Progenitor cell of endocrine pancreas (in vitro differentiated cells): Measurements from ENCODE around the gene FEZ2. TPM values are rescaled to one million over a fixed set of nuclear protein-coding genes. Genes with fewer than 3 reads are reported as not detected.

Experiments used
- DNase-seq: peaks from one replicate; pipeline ENCODE4 v3.0.0; 2021; ENCODE audit warnings: low spot score; ENCODE audit not compliant: unreplicated experiment
- H3K27ac Mint-ChIP-seq: 2 replicates; pipeline ENCODE4 v1.8.0; 2021; ENCODE audit warnings: mild to moderate bottlenecking, moderate library complexity, mixed read lengths
- H3K27me3 Mint-ChIP-seq: 2 replicates; pipeline ENCODE4 v1.8.0; 2021; ENCODE audit warnings: mixed read lengths
- H3K36me3 Mint-ChIP-seq: 2 replicates; pipeline ENCODE4 v1.8.0; 2022; ENCODE audit warnings: mixed read lengths; ENCODE audit not compliant: insufficient read depth
- H3K4me1 Mint-ChIP-seq: 2 replicates; pipeline ENCODE4 v1.8.0; 2021; ENCODE audit warnings: low read depth, mixed read lengths
- H3K4me3 Mint-ChIP-seq: 2 replicates; pipeline ENCODE4 v1.8.0; 2021; ENCODE audit warnings: low read depth, mild to moderate bottlenecking, moderate library complexity, mixed read lengths
- H3K9me3 Mint-ChIP-seq: 2 replicates; pipeline ENCODE4 v1.8.0; 2021; ENCODE audit warnings: low read depth, mixed read lengths
- total RNA-seq: library from RNA; stranded (reverse); gene quantifications from 2 replicates; pipeline ENCODE4 v1.2.1, GENCODE V29; 2021
- TF ChIP-seq, protein P1 (sequence below): fragments of 200-600 bp; sonication (generic); IDR thresholded peaks from one replicate; pipeline ENCODE4 v1.5.0; 2021; ENCODE audit warnings: antibody characterized with exemption, mild to moderate bottlenecking; ENCODE audit not compliant: unreplicated experiment

Gene FEZ2
- total RNA-seq, 1 donor from 2014 or later, result 28.7 TPM

DNA sequence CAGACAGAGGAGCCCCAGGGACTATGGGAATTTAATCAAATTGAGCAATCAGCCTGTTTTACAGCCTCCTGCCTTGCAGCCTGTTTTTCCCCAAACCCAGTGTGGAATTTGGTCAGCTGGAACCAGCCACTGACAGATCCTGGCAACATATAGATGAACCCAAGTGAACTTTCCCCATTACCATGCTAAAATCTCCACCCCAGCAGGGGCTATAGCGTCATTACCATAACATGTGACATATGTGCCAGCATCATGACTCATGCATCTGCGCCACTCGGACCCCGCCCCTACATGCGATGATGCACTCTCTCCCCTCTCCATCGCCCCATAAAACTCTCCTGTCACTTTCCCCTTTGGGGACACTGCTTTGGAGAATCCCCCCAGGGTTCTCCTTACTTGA is 17.3 kb upstream of the FEZ2 start:
- no peaks in the 10 kb centered on the region for H3K27me3 Mint-ChIP-seq
- no peak overlapping the region for H3K27ac Mint-ChIP-seq
- no peaks in the 10 kb centered on the region for H3K36me3 Mint-ChIP-seq
- TF ChIP-seq, protein P1, sequence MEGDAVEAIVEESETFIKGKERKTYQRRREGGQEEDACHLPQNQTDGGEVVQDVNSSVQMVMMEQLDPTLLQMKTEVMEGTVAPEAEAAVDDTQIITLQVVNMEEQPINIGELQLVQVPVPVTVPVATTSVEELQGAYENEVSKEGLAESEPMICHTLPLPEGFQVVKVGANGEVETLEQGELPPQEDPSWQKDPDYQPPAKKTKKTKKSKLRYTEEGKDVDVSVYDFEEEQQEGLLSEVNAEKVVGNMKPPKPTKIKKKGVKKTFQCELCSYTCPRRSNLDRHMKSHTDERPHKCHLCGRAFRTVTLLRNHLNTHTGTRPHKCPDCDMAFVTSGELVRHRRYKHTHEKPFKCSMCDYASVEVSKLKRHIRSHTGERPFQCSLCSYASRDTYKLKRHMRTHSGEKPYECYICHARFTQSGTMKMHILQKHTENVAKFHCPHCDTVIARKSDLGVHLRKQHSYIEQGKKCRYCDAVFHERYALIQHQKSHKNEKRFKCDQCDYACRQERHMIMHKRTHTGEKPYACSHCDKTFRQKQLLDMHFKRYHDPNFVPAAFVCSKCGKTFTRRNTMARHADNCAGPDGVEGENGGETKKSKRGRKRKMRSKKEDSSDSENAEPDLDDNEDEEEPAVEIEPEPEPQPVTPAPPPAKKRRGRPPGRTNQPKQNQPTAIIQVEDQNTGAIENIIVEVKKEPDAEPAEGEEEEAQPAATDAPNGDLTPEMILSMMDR, result no peak
- DNase-seq, result no peak
- no peak overlapping the region for H3K4me3 Mint-ChIP-seq
- peaks cover 9% of the 10 kb centered on the region for H3K4me1 Mint-ChIP-seq
- H3K9me3 Mint-ChIP-seq, result no peaks in the 10 kb centered on the region

DNA sequence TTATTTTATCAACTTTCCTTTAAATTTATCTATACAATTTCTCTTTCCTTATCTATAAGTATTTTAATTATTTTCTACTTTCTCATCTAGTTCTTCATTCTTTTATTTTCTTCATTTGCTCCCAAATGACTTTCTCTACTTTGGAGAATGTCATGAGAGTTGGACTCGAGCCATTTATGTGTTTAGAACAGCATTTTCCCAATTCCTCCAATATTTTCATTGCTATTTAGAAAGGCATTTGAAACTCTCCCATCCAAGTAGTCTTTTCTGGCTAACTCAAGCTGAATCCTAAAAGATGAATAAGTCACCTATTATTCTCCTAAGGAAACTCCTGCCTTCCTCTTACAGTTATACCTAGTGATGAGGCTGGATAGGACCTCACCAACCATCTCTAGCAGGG is 15.8 kb upstream of the FEZ2 start:
- H3K36me3 Mint-ChIP-seq, result no peaks in the 10 kb centered on the region
- peaks cover 9% of the 10 kb centered on the region for H3K4me1 Mint-ChIP-seq
- no peak for DNase-seq
- H3K4me3 Mint-ChIP-seq, result no peak overlapping the region
- no peaks in the 10 kb centered on the region for H3K27me3 Mint-ChIP-seq
- H3K27ac Mint-ChIP-seq, result no peak overlapping the region
- no peaks in the 10 kb centered on the region for H3K9me3 Mint-ChIP-seq
- TF ChIP-seq, protein P1, result no peak

DNA sequence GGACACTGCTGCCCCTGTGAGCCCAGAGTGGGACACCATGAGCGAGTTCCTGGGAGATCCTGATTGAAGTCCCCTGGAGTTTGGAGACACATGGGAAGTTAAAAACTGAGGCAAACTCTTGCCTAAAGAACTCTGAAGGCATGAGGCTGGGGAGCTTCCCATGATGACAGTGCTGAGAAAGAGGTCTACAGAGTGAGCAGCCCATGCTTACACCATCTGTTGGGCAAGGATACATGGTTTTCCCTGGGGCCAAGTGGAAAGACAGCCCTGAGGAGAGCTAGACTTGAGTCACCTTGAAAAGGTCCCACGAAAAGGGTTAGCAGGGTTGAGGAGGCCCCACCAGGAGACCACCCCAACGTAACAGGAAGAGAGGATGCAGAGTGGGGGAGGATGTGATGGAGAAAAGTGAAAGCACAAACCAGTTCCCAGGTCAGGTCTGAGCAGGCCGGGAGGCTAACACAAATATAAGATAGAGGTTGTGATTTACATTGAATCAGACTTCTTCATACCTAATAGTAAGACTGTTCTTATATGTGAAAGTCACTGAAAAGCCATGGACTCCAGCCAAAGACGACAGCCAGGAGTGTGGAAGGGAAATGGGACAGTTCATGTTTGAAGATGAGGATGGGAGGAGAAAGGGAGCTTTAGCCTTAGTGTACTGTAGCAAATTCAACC is 13.5 kb upstream of the FEZ2 start:
- Mint-ChIP-seq H3K27ac (no peak overlapping the region), H3K4me1 (peaks cover 2% of the 10 kb centered on the region), H3K36me3 (no peaks in the 10 kb centered on the region), H3K9me3 (no peaks in the 10 kb centered on the region), H3K27me3 (no peaks in the 10 kb centered on the region), H3K4me3 (no peak overlapping the region)
- TF ChIP-seq, protein P1, result no peak
- no peak for DNase-seq

DNA sequence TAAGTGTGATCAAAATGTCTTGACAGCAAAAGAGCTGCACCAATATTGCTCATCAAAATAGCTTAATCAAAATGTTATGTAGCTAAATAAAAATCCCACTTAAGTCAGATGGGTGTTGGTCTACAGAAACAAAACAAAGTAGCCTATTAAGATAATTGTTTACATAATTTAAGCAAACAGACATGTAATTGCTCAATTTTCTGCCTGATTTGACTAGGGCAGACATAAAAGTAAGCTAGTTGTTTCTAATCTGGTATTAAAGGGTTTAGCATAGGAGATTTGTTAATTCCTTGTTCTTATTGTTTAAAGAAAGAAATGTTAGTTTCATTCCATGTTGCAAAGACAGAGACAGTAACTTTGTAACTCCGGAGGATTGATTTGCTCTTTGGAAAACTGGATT is 11.5 kb upstream of the FEZ2 start:
- no peak for DNase-seq
- Mint-ChIP-seq H3K27me3 (no peaks in the 10 kb centered on the region), H3K36me3 (no peaks in the 10 kb centered on the region), H3K27ac (no peak overlapping the region), H3K4me1 (no peaks in the 10 kb centered on the region), H3K4me3 (no peak overlapping the region), H3K9me3 (no peaks in the 10 kb centered on the region)
- TF ChIP-seq, protein P1, result no peak

DNA sequence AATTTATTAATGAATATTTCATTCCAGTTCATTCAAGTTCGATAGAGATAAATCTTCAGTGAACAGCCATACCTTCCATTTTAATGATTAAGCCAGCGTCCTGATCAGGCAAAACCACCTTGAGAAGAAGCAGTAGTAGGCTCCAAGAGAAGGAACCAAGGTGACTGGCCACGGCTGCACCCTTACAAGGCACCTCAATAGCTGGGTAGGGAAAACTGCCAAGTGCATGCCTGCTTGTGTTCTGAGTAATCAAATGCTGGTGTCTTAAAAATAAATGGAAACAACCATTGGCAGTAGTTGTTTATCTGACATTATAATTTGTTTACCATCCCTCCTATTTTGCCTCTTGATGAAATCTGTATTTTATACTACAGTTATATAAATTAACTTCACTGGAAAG is 10.0 kb upstream of the FEZ2 start:
- Mint-ChIP-seq H3K27me3 (no peaks in the 10 kb centered on the region), H3K4me1 (peaks cover 2% of the 10 kb centered on the region), H3K27ac (no peak overlapping the region), H3K4me3 (no peak overlapping the region), H3K36me3 (no peaks in the 10 kb centered on the region), H3K9me3 (no peaks in the 10 kb centered on the region)
- TF ChIP-seq, protein P1, result no peak
- DNase-seq, result no peak
